ENCODE results near the gene DPPA2.
"Not testable (repeated sequence)": the region's sequence is repeated elsewhere in the genome, so short reads cannot be mapped to it uniquely, and the experiment has no call there.

Gene DPPA2

GRCh38 chr3:109316162-109316730 is at the start of gene DPPA2:
Gene DPPA2, minus strand, starts transcription at chr3:109316517. Its CDS starts 1,975 bp downstream, at chr3:109314542.
- DNase-seq (ENCODE audit: low spot score) = no peak

DNA sequence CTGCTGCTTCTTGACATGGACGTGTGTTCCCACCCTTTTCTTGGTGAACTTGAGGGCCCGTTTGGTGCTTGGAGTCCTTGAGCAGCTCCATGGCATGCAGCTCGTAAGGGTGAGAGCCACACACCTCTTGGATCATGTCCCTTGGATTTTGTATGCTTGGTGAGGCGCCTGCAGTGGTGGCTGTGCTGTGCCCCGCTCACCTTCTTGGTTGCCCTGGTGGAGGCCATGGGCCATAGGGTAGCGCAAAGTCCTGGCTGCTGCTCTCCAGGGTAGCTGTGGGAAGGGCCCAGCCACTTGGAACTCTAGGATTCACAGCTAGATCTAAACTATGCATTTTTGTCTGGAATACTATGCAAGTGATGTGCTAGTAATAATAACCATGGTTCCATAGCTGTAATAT is 47.8 kb upstream of the DPPA2 start:
- DNase-seq (ENCODE audit: low spot score) = no peak

DNA sequence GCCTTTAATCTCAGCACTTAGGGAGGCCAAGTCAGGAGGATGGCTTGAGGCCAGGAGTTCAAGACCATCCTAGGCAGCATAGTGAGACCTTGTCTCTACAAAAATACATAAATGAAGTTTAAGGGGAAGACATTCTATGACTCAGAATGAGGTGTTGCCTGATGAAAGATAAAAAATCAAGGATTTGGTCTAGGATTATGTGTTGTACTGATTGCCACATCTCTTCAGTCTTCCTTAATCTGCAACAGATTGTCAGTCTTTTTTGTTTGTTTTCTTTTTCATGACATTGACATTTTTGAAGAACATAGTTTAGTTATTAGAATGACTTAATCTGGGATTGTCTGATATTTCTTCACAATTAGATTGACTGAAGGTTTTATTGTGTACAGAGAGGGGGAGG is 47.3 kb upstream of the DPPA2 start:
- DNase-seq (ENCODE audit: low spot score) = no peak

GRCh38 chr3:109362823-109363222 is 46.5 kb upstream of the DPPA2 start:
- DNase-seq (ENCODE audit: low spot score) = no peak

DNA sequence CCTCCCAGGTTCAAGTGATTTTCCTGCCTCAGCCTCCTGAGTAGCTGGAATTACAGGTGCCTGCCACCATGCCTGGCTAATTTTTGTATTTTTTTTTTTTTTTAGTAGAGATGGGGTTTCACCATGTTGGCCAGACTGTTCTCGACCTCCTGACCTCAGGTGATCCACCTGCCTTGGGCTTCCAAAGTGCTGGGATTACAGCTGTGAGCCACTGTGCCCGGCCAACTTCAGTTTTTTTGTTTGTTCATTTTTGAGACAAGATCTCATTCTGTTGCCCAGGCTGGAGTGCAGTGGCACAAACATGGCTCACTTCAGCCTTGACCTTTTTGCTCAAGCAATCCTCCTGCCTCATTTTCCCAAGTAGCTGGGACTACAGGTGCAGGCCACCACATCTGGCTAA is 42.5 kb upstream of the DPPA2 start:
- not testable (repeated sequence) for DNase-seq (ENCODE audit: low spot score)

- DNase-seq (ENCODE audit: low spot score) = no peak
Observed at GRCh38 chr3:109356442-109357155, 40.3 kb upstream of the DPPA2 start.

- DNase-seq (ENCODE audit: low spot score) = no peak
Observed at GRCh38 chr3:109355625-109356441, 39.5 kb upstream of the DPPA2 start.

- DNase-seq (ENCODE audit: low spot score) = no peak
Observed at GRCh38 chr3:109353057-109353456, 36.7 kb upstream of the DPPA2 start.

- DNase-seq (ENCODE audit: low spot score) = no peak
Observed at GRCh38 chr3:109351231-109351630, 34.9 kb upstream of the DPPA2 start.

- no peak for DNase-seq (ENCODE audit: low spot score)
Observed at GRCh38 chr3:109346770-109347295, 30.5 kb upstream of the DPPA2 start.

- DNase-seq (ENCODE audit: low spot score) = no peak
Observed at GRCh38 chr3:109346099-109346498, 29.8 kb upstream of the DPPA2 start.

- DNase-seq (ENCODE audit: low spot score) = no peak
Observed at GRCh38 chr3:109339714-109340648, 23.7 kb upstream of the DPPA2 start.

DNA sequence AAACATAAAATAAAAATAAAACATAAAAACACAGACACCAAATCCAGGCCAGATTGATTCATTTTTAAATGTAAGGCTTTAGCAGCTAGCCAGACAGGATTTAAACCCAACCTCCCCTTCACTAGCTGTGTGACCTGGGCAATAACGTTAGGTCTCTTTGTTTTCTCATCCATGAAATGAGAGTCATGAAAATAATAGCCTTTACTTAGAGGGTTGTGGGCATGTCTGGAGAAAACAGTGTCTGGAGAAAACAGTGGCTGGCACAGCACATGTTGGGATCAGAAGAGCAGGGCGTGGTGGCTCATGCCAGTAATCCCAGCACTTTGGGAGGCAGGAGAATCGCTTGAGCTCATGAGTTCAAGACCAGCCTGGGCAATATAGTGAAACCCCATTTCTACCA is 22.9 kb upstream of the DPPA2 start:
- DNase-seq (ENCODE audit: low spot score) = no peak

GRCh38 chr3:109338322-109338721 is 22.0 kb upstream of the DPPA2 start:
- no peak for DNase-seq (ENCODE audit: low spot score)

DNA sequence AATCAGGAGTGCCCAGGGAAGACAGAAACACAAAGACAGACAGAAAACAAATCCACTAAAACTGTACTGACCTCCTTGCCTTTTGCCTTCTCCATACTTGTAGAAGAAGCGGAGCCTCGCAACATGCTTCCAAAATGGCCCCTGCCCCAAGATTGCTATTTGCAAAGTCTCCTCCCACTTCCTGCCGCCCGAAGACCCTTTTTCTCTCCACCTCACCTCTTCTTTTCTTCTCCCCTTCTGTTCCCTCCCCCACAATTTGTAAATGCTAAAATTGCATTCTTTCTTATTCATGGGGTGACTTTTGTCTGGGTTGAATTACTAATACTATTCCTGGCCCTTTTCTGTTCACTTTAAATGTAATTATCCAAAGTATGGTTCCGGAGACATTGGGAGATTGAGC is 21.1 kb upstream of the DPPA2 start, which contains the start of gene DPPA4:
DPPA4 (minus strand) TSS at position 154 of the 400 bp plus-strand sequence; CDS start at position 125, 29 bp downstream.
- no peak for DNase-seq (ENCODE audit: low spot score)

DNA sequence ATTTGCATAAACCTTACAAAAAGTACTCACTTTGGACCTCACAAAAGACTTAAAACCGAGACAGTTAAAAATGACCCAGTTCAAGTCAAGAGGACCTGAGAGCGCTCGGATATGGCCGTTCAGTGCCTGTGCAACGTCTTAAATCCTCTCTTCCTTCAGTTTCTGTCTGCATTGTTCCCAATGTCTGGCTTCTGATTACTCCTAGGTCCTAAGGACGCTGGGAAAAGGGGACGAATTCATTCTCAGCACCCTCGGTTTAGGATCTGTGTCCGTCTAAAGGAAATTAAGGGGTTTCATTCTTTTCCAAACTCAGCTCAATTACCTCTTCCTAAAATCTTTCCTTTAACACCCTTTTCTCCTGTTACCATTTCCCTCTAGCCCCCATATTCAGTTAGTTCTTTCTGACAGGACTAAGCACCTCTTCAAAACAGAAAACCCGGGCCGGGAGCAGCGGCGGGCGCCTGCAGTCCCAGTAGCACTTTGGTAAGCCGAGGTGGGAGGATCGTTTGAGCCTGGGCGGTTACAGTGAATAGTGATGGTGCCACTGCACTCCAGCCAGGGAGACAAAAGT is 20.1 kb upstream of the DPPA2 start:
- no peak for DNase-seq (ENCODE audit: low spot score)

DNA sequence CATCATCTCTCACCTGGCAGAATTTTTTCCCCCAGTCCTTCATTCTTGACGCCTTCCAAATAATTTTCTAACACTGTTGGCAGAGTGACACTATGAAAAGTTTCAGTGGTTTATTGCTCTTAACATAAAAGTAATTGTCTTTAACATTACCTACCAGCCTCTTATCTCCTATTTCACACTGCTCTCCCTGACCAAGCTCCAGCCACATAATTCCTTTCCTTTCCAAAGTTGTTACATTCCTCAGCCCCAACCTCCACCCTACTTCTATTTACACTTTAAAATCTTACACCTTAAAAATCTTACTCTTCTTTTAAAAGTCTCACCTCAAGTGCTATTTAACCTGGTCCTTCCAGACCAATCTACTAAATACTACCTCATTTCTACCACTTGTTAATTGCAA is 18.3 kb upstream of the DPPA2 start:
- no peak for DNase-seq (ENCODE audit: low spot score)

GRCh38 chr3:109331692-109332091 is 15.4 kb upstream of the DPPA2 start:
- no peak for DNase-seq (ENCODE audit: low spot score)

- no peak for DNase-seq (ENCODE audit: low spot score)
Observed at GRCh38 chr3:109330405-109330804, 14.1 kb upstream of the DPPA2 start.

DNA sequence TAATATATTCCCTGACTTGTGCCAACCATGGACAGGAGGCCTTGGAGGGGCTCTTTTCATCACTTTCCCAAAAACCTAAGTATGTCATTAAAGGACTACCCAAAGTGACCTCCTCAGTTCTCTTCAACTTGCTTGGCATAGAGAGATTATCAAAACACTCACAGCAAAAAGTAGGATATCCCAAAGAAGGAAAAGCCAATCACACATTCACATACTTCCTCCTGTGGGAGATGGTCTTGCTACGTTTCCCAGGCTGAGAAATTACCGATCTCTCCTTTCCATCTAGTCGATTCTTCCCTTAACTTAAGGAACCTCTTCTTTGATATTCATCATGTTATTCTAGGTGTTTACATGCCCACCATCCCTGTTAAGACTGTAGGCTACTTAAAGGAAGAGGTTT is 11.9 kb upstream of the DPPA2 start:
- no peak for DNase-seq (ENCODE audit: low spot score)

GRCh38 chr3:109325657-109326056 is 9.3 kb upstream of the DPPA2 start:
- no peak for DNase-seq (ENCODE audit: low spot score)
